Stimulated activated CD8-positive, alpha-beta memory T cell treated with anti-CD3 and anti-CD28 coated beads, Interleukin-7, amount 100 ng/mL, for 24 hours (primary cell): ENCODE results near the gene RBMS3.

Experiments used
- DNase-seq: peaks from one replicate; pipeline ENCODE4 v3.0.0-alpha.2; 2020; ENCODE audit warnings: low read depth

Gene RBMS3

GRCh38 chr3:29576675-29577074 lies 295.8 kb downstream of the RBMS3 start:
- no peak for DNase-seq

- DNase-seq: no peak
Measured at GRCh38 chr3:29577250-29577649, 296.4 kb downstream of the RBMS3 start.

GRCh38 chr3:29581311-29581710 lies 300.4 kb downstream of the RBMS3 start:
- no peak for DNase-seq

- DNase-seq: no peak
Measured at GRCh38 chr3:29582273-29582672, 301.4 kb downstream of the RBMS3 start.

- DNase-seq: no peak
Measured at GRCh38 chr3:29583861-29584260, 303.0 kb downstream of the RBMS3 start.

GRCh38 chr3:29585368-29585767 lies 304.5 kb downstream of the RBMS3 start:
- DNase-seq: no peak

GRCh38 chr3:29587340-29587739 lies 306.5 kb downstream of the RBMS3 start:
- no peak for DNase-seq

GRCh38 chr3:29590012-29590411 lies 309.1 kb downstream of the RBMS3 start:
- DNase-seq: no peak

GRCh38 chr3:29590461-29590860 lies 309.6 kb downstream of the RBMS3 start:
- DNase-seq: no peak

- no peak for DNase-seq
Measured at GRCh38 chr3:29591579-29591978, 310.7 kb downstream of the RBMS3 start.

GRCh38 chr3:29593802-29594201 lies 312.9 kb downstream of the RBMS3 start:
- no peak for DNase-seq

GRCh38 chr3:29594261-29594660 lies 313.4 kb downstream of the RBMS3 start:
- no peak for DNase-seq

- no peak for DNase-seq
Measured at GRCh38 chr3:29597376-29598008, 316.6 kb downstream of the RBMS3 start.

- no peak for DNase-seq
Measured at GRCh38 chr3:29601861-29602585, 321.2 kb downstream of the RBMS3 start.

GRCh38 chr3:29605845-29606244 lies 325.0 kb downstream of the RBMS3 start:
- DNase-seq: no peak

GRCh38 chr3:29606416-29606815 lies 325.5 kb downstream of the RBMS3 start:
- DNase-seq: no peak

- no peak for DNase-seq
Measured at GRCh38 chr3:29608414-29609327, 327.8 kb downstream of the RBMS3 start.

- DNase-seq: no peak
Measured at GRCh38 chr3:29609328-29609811, 328.5 kb downstream of the RBMS3 start.

GRCh38 chr3:29610781-29611180 lies 329.9 kb downstream of the RBMS3 start:
- no peak for DNase-seq

- no peak for DNase-seq
Measured at GRCh38 chr3:29611252-29611651, 330.4 kb downstream of the RBMS3 start.

GRCh38 chr3:29612536-29612935 lies 331.7 kb downstream of the RBMS3 start:
- no peak for DNase-seq

- DNase-seq: no peak
Measured at GRCh38 chr3:29614954-29615353, 334.1 kb downstream of the RBMS3 start.
